Karpas-422 (cell line): ENCODE results near the gene TIMM29. TPM values are rescaled to one million over a fixed set of nuclear protein-coding genes. Genes with fewer than 3 reads are reported as not detected.

Experiments used
- DNase-seq: peaks from one replicate; pipeline ENCODE4 v3.0.0-alpha.2; 2015
- H2AFZ ChIP-seq: fragments of 200-600 bp; sonication (generic); 2 replicates; pipeline ENCODE4 v1.6.1; 2014; ENCODE audit warnings: antibody characterized with exemption, low read length, mixed read lengths
- H3K27ac ChIP-seq: fragments of 200-600 bp; sonication (generic); 2 replicates; pipeline ENCODE4 v1.5.1; 2014; ENCODE audit warnings: mild to moderate bottlenecking, low read length, moderate library complexity
- H3K27me3 ChIP-seq: fragments of 200-600 bp; sonication (generic); 2 replicates; pipeline ENCODE4 v1.6.1; 2014; ENCODE audit warnings: low read length, mixed read lengths
- H3K36me3 ChIP-seq: fragments of 200-600 bp; sonication (generic); 2 replicates; pipeline ENCODE4 v1.6.1; 2014; ENCODE audit warnings: low read length, mixed read lengths; ENCODE audit not compliant: insufficient read depth
- H3K4me1 ChIP-seq: fragments of 200-600 bp; sonication (generic); 2 replicates; pipeline ENCODE4 v1.6.1; 2014; ENCODE audit warnings: mild to moderate bottlenecking, low read length, mixed read lengths
- H3K4me2 ChIP-seq: fragments of 200-600 bp; sonication (generic); 2 replicates; pipeline ENCODE4 v1.6.1; 2014; ENCODE audit warnings: low read length, low read depth, mild to moderate bottlenecking; ENCODE audit not compliant: poor library complexity, severe bottlenecking
- H3K4me3 ChIP-seq: fragments of 200-600 bp; sonication (generic); 2 replicates; pipeline ENCODE4 v1.5.1; 2014; ENCODE audit warnings: mild to moderate bottlenecking, antibody characterized with exemption, low read length, mixed read lengths
- H3K79me2 ChIP-seq: fragments of 200-600 bp; sonication (generic); 2 replicates; pipeline ENCODE4 v1.6.1; 2014; ENCODE audit warnings: mild to moderate bottlenecking, low read length, mixed read lengths
- H3K9ac ChIP-seq: fragments of 200-600 bp; sonication (generic); 2 replicates; pipeline ENCODE4 v1.6.0; 2014; ENCODE audit warnings: low read length
- H3K9me2 ChIP-seq: fragments of 200-600 bp; sonication (generic), shearing (Covaris generic); replicated peaks from 2 replicates; pipeline ENCODE4 v1.6.0; 2014; ENCODE audit warnings: mild to moderate bottlenecking, low read length, moderate library complexity; ENCODE audit not compliant: insufficient read depth
- H3K9me3 ChIP-seq: fragments of 300-700, 200-600 bp; sonication (generic); 2 replicates; pipeline ENCODE4 v1.6.1; 2014; ENCODE audit warnings: low read length, mixed read lengths
- H4K20me1 ChIP-seq: fragments of 200-600 bp; sonication (generic); 2 replicates; pipeline ENCODE4 v1.6.1; 2014; ENCODE audit warnings: mild to moderate bottlenecking, antibody characterized with exemption, low read length, low read depth; ENCODE audit not compliant: insufficient read depth
- total RNA-seq: library from RNA; depleted of rRNA; stranded (reverse); fragments of >200 nt; shearing (Covaris generic); gene quantifications from 2 replicates; pipeline ENCODE4 v1.2.3, GENCODE V29; 2014; ENCODE audit warnings: low replicate concordance

The TIMM29 gene
- total RNA-seq, 1 experiment from 2014 or later: 16.5 TPM

GRCh38 chr19:10889880-10890279, 38.7 kb upstream of the TIMM29 start:
- Histone ChIP-seq H3K79me2 (peaks cover 75% of the 10 kb centered on the region), H3K9ac (peak overlapping the region; percentile 33), H3K36me3 (no peaks in the 10 kb centered on the region), H3K4me1 (peaks cover 70% of the 10 kb centered on the region), H3K4me2 (no peak overlapping the region), H2AFZ (no peak overlapping the region), H3K27me3 (no peaks in the 10 kb centered on the region), H4K20me1 (no peaks in the 10 kb centered on the region), H3K27ac (peak overlapping the region; percentile 98), H3K9me2 (no peaks in the 10 kb centered on the region), H3K4me3 (no peak overlapping the region), H3K9me3 (no peaks in the 10 kb centered on the region)
- no peak for DNase-seq

GRCh38 chr19:10891405-10892086, 37.1 kb upstream of the TIMM29 start:
- H3K4me2 ChIP-seq: no peak overlapping the region
- H3K9ac ChIP-seq: no peak overlapping the region
- H3K27ac ChIP-seq: peak overlapping the region; percentile 46
- no peaks in the 10 kb centered on the region for H3K36me3 ChIP-seq
- no peaks in the 10 kb centered on the region for H3K9me3 ChIP-seq
- no peak for DNase-seq
- H3K27me3 ChIP-seq: no peaks in the 10 kb centered on the region
- H3K9me2 ChIP-seq: no peaks in the 10 kb centered on the region
- H3K79me2 ChIP-seq: peaks cover 75% of the 10 kb centered on the region
- no peak overlapping the region for H2AFZ ChIP-seq
- H3K4me3 ChIP-seq: no peak overlapping the region
- peaks cover 72% of the 10 kb centered on the region for H3K4me1 ChIP-seq
- no peaks in the 10 kb centered on the region for H4K20me1 ChIP-seq

GRCh38 chr19:10892256-10892655, 36.4 kb upstream of the TIMM29 start:
- no peaks in the 10 kb centered on the region for H3K27me3 ChIP-seq
- H4K20me1 ChIP-seq: peaks cover 4% of the 10 kb centered on the region; the same call in 1 of the 2 replicates
- peaks cover 72% of the 10 kb centered on the region for H3K4me1 ChIP-seq
- H2AFZ ChIP-seq: no peak overlapping the region
- no peak for DNase-seq
- no peak overlapping the region for H3K27ac ChIP-seq
- H3K36me3 ChIP-seq: no peaks in the 10 kb centered on the region
- H3K4me2 ChIP-seq: no peak overlapping the region
- H3K9ac ChIP-seq: no peak overlapping the region
- no peaks in the 10 kb centered on the region for H3K9me2 ChIP-seq
- no peaks in the 10 kb centered on the region for H3K9me3 ChIP-seq
- H3K79me2 ChIP-seq: peaks cover 75% of the 10 kb centered on the region
- H3K4me3 ChIP-seq: no peak overlapping the region

GRCh38 chr19:10894911-10895213, 33.7 kb upstream of the TIMM29 start:
- Histone ChIP-seq H3K27me3 (no peaks in the 10 kb centered on the region), H3K9me2 (no peaks in the 10 kb centered on the region), H3K4me3 (no peak overlapping the region), H3K4me2 (peak overlapping the region; percentile 68), H2AFZ (no peak overlapping the region), H4K20me1 (peaks cover 7% of the 10 kb centered on the region; the same call in 1 of the 2 replicates), H3K4me1 (peaks cover 49% of the 10 kb centered on the region), H3K27ac (peak overlapping the region; percentile 88; the same call in 1 of the 2 replicates), H3K36me3 (no peaks in the 10 kb centered on the region), H3K79me2 (peaks cover 87% of the 10 kb centered on the region), H3K9ac (peak overlapping the region; percentile 75; the same call in 1 of the 2 replicates), H3K9me3 (no peaks in the 10 kb centered on the region)
- no peak for DNase-seq

- Histone ChIP-seq H3K4me2 (peak overlapping the region; percentile 68), H3K9ac (peak overlapping the region; percentile 75)
Observed at GRCh38 chr19:10895363-10895762, 33.2 kb upstream of the TIMM29 start.

GRCh38 chr19:10895920-10896319, 32.7 kb upstream of the TIMM29 start:
- Histone ChIP-seq H3K9me3 (no peaks in the 10 kb centered on the region), H4K20me1 (peaks cover 7% of the 10 kb centered on the region; the same call in 1 of the 2 replicates), H3K9ac (peak overlapping the region; percentile 75), H3K4me3 (peak overlapping the region; percentile 67), H3K36me3 (no peaks in the 10 kb centered on the region), H3K4me2 (peak overlapping the region; percentile 68), H3K9me2 (no peaks in the 10 kb centered on the region), H3K4me1 (peaks cover 45% of the 10 kb centered on the region), H2AFZ (no peak overlapping the region), H3K27ac (peak overlapping the region; percentile 88), H3K79me2 (peaks cover 88% of the 10 kb centered on the region), H3K27me3 (no peaks in the 10 kb centered on the region)
- peak; percentile 62 for DNase-seq

More at GRCh38 chr19:10895363-10895762, 33.2 kb upstream of the TIMM29 start:
- H3K79me2 ChIP-seq: peaks cover 87% of the 10 kb centered on the region
- peak overlapping the region; percentile 67 for H3K4me3 ChIP-seq
- peak overlapping the region; percentile 88 for H3K27ac ChIP-seq
- no peaks in the 10 kb centered on the region for H3K9me3 ChIP-seq
- peaks cover 7% of the 10 kb centered on the region; the same call in 1 of the 2 replicates for H4K20me1 ChIP-seq
- no peaks in the 10 kb centered on the region for H3K36me3 ChIP-seq
- H3K9me2 ChIP-seq: no peaks in the 10 kb centered on the region
- DNase-seq: peak; percentile 52
- no peak overlapping the region for H2AFZ ChIP-seq
- no peaks in the 10 kb centered on the region for H3K27me3 ChIP-seq
- H3K4me1 ChIP-seq: peaks cover 48% of the 10 kb centered on the region

GRCh38 chr19:10896851-10897526, 31.6 kb upstream of the TIMM29 start:
- peak; percentile 90 for DNase-seq
- Histone ChIP-seq H3K79me2 (peaks cover 88% of the 10 kb centered on the region), H3K4me2 (peak overlapping the region; percentile 68), H3K4me3 (peak overlapping the region; percentile 67), H2AFZ (no peak overlapping the region), H3K36me3 (no peaks in the 10 kb centered on the region), H3K4me1 (peaks cover 41% of the 10 kb centered on the region), H3K9ac (peak overlapping the region; percentile 75), H3K9me2 (no peaks in the 10 kb centered on the region), H3K27me3 (no peaks in the 10 kb centered on the region), H3K9me3 (no peaks in the 10 kb centered on the region), H4K20me1 (peaks cover 7% of the 10 kb centered on the region; the same call in 1 of the 2 replicates), H3K27ac (peak overlapping the region; percentile 88)

GRCh38 chr19:10898633-10899032, 30.0 kb upstream of the TIMM29 start:
- Histone ChIP-seq H3K27me3 (no peaks in the 10 kb centered on the region), H2AFZ (no peak overlapping the region), H3K36me3 (peaks cover 6% of the 10 kb centered on the region; the same call in 1 of the 2 replicates), H3K27ac (no peak overlapping the region), H4K20me1 (peaks cover 14% of the 10 kb centered on the region; the same call in 1 of the 2 replicates), H3K79me2 (peaks cover 93% of the 10 kb centered on the region), H3K4me3 (no peak overlapping the region), H3K9me2 (no peaks in the 10 kb centered on the region), H3K9me3 (no peaks in the 10 kb centered on the region), H3K9ac (no peak overlapping the region), H3K4me1 (peaks cover 40% of the 10 kb centered on the region), H3K4me2 (no peak overlapping the region)
- DNase-seq: no peak
